Upper lobe of left lung (tissue), 4 donors: ENCODE results near the gene EIPR1.

Source experiments
- EP300 ChIP-seq, 4 donors: sonication (generic); formaldehyde crosslinking; IDR thresholded peaks; one replicate each; pipeline ENCODE4 v1.5.1; 2017; ENCODE audit warnings: antibody characterized with exemption in 4 of 4, control low read depth in 2 of 4
- POLR2A ChIP-seq, 4 donors: fragments of 450-650 bp; IDR thresholded peaks; one replicate each; pipeline ENCODE4 v1.5.1; 2016 to 2017; ENCODE audit warnings: antibody characterized with exemption in 4 of 4, mild to moderate bottlenecking in 2 of 4
- POLR2AphosphoS5 ChIP-seq, 2 donors: sonication (generic); formaldehyde crosslinking; IDR thresholded peaks; one replicate each; pipeline ENCODE4 v1.5.1; 2017; ENCODE audit warnings: antibody characterized with exemption in 2 of 2
- TF ChIP-seq, protein P1 (sequence below), 6 experiments: fragments of 450-650 bp in 4 of 6; fragments of 200-600 bp in 2 of 6; sonication (generic) in 2 of 6; IDR thresholded peaks; one replicate each; pipeline ENCODE4 v1.5.1; 2016 to 2019; ENCODE audit warnings: antibody characterized with exemption in 6 of 6

- TF ChIP-seq, protein P1, sequence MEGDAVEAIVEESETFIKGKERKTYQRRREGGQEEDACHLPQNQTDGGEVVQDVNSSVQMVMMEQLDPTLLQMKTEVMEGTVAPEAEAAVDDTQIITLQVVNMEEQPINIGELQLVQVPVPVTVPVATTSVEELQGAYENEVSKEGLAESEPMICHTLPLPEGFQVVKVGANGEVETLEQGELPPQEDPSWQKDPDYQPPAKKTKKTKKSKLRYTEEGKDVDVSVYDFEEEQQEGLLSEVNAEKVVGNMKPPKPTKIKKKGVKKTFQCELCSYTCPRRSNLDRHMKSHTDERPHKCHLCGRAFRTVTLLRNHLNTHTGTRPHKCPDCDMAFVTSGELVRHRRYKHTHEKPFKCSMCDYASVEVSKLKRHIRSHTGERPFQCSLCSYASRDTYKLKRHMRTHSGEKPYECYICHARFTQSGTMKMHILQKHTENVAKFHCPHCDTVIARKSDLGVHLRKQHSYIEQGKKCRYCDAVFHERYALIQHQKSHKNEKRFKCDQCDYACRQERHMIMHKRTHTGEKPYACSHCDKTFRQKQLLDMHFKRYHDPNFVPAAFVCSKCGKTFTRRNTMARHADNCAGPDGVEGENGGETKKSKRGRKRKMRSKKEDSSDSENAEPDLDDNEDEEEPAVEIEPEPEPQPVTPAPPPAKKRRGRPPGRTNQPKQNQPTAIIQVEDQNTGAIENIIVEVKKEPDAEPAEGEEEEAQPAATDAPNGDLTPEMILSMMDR (IDR thresholded peaks at IDR 0.05) = no peak
- TF ChIP-seq EP300 (IDR thresholded peaks at IDR 0.05) (no peak), POLR2AphosphoS5 (IDR thresholded peaks at IDR 0.05) (no peak), POLR2A (IDR thresholded peaks at IDR 0.05) (no peak)
Measured at GRCh38 chr2:3214065-3214464, 163.6 kb downstream of the EIPR1 start.
